Mucosa of descending colon (tissue), 3 donors: Measurements from ENCODE around the gene LURAP1L. TPM values are rescaled to one million over a fixed set of nuclear protein-coding genes. Genes with fewer than 3 reads are reported as not detected.
"Not testable (repeated sequence)": the region's sequence is repeated elsewhere in the genome, so short reads cannot be mapped to it uniquely, and the experiment has no call there.

Source experiments
- ATAC-seq: fragments of 200-7000 bp; cut with Tn5 transposase; one replicate; pipeline ENCODE4 v1.9.1; 2020; ENCODE audit warnings: mild to moderate bottlenecking, moderate library complexity
- DNase-seq, 3 donors: peaks; one replicate each; pipeline ENCODE4 v3.0.0-alpha.2; 2020
- H3K36me3 ChIP-seq: fragments of 200-600 bp; one replicate; pipeline ENCODE4 v1.8.0; 2021; ENCODE audit warnings: low read depth, mild to moderate bottlenecking
- H3K4me1 ChIP-seq: fragments of 200-600 bp; one replicate; pipeline ENCODE4 v1.8.0; 2021; ENCODE audit warnings: low read depth, mild to moderate bottlenecking
- H3K4me3 ChIP-seq: fragments of 200-600 bp; one replicate; pipeline ENCODE4 v1.8.0; 2021; ENCODE audit warnings: mild to moderate bottlenecking
- H3K9me3 ChIP-seq: fragments of 200-600 bp; one replicate; pipeline ENCODE4 v1.8.0; 2021; ENCODE audit warnings: mild to moderate bottlenecking
- CTCF ChIP-seq: fragments of 200-600 bp; IDR thresholded peaks from one replicate; pipeline ENCODE4 v1.8.0; 2022; ENCODE audit warnings: antibody characterized with exemption, mild to moderate bottlenecking
- intact Hi-C, 2 donors: fragments of 100-400 bp; cut with DNase I in 1 of 2; cut with micrococcal nuclease in 1 of 2; formaldehyde crosslinking; loops; one replicate each; pipeline versions ENCODE4 v1.11.0 to v1.11.1; 2022; cut with DNase I, micrococcal nuclease
- total RNA-seq, 3 donors: library from RNA; stranded (reverse); fragmentation: NEBNext Ultra II Directional in 2 of 3; extraction: Animal tissue kit (Norgen Biotek cat#: 25700) in 2 of 3; gene quantifications; one replicate each; pipeline versions ENCODE4 v1.2.1 to v1.2.4, GENCODE V29; 2021 to 2023
- donor health status: DM: no; HTN: no; CAD: no; lungs with moderate emphysema.
- donor health status: DM: no; HTN: no; CAD: no.
- donor health status: DM: no; HTN: yes; CAD: no.

Gene LURAP1L
- total RNA-seq, 3 donors from 2014 or later = 22.3 to 31.8 (median 31.0) TPM

GRCh38 chr9:12859704-12860251 is 85.0 kb downstream of the LURAP1L start:
- Histone ChIP-seq H3K4me3 (peak overlapping the region; percentile 5), H3K4me1 (no peaks in the 10 kb centered on the region), H3K9me3 (no peaks in the 10 kb centered on the region), H3K36me3 (no peaks in the 10 kb centered on the region)
- DNase-seq (no peak), ATAC-seq (peak; percentile 94)
- intact Hi-C loops = no loop called here
- TF ChIP-seq CTCF = no peak

- no peak overlapping the region for H3K4me3 ChIP-seq
- no peak for TF ChIP-seq CTCF
- H3K4me1 ChIP-seq = no peaks in the 10 kb centered on the region
- H3K9me3 ChIP-seq = no peaks in the 10 kb centered on the region
- peak; percentile 62 for ATAC-seq
- intact Hi-C loops = no loop called here
- DNase-seq = peak in 1 of 3 donors; percentile 48
- no peaks in the 10 kb centered on the region for H3K36me3 ChIP-seq
These were observed 86.2 kb downstream of the LURAP1L start for GRCh38 chr9:12860998-12861397.

- H3K9me3 ChIP-seq = no peaks in the 10 kb centered on the region
- no peaks in the 10 kb centered on the region for H3K36me3 ChIP-seq
- ATAC-seq (no peak), DNase-seq (no peak)
- intact Hi-C loops = no loop called here
- no peaks in the 10 kb centered on the region for H3K4me1 ChIP-seq
- no peak overlapping the region for H3K4me3 ChIP-seq
- TF ChIP-seq CTCF = no peak
These were observed 88.0 kb downstream of the LURAP1L start for GRCh38 chr9:12862611-12863410.

- no peak for DNase-seq
- H3K4me3 ChIP-seq = no peak overlapping the region
- no peak for TF ChIP-seq CTCF
- no peaks in the 10 kb centered on the region for H3K9me3 ChIP-seq
- no peaks in the 10 kb centered on the region for H3K4me1 ChIP-seq
- ATAC-seq = no peak
- H3K36me3 ChIP-seq = no peaks in the 10 kb centered on the region
- intact Hi-C loops = no loop called here
These were observed 88.8 kb downstream of the LURAP1L start for GRCh38 chr9:12863618-12864017.

GRCh38 chr9:12865380-12865779 is 90.6 kb downstream of the LURAP1L start:
- DNase-seq, H3K9me3 ChIP-seq, intact Hi-C loops, ATAC-seq, H3K36me3 ChIP-seq, H3K4me1 ChIP-seq, H3K4me3 ChIP-seq: not testable (repeated sequence)

Other genes with a start within 250 kb of the LURAP1L start
- gene TYRP1, start 81.6 kb upstream of the LURAP1L start, total RNA-seq = 1 to 10 TPM in 1 of 3 donors, under 1 TPM in 1, not detected in 1; 0.23 to 1.7 TPM